GM19463 (cell line): Measurements from ENCODE around the gene ANK2.

Experiments used
- ATAC-seq: cut with Tn5 transposase; IDR thresholded peaks from one replicate; pipeline ENCODE4 v1.9.1; 2021; ENCODE audit warnings: mild to moderate bottlenecking, moderate library complexity; ENCODE audit not compliant: unreplicated experiment

ANK2 gene

DNA sequence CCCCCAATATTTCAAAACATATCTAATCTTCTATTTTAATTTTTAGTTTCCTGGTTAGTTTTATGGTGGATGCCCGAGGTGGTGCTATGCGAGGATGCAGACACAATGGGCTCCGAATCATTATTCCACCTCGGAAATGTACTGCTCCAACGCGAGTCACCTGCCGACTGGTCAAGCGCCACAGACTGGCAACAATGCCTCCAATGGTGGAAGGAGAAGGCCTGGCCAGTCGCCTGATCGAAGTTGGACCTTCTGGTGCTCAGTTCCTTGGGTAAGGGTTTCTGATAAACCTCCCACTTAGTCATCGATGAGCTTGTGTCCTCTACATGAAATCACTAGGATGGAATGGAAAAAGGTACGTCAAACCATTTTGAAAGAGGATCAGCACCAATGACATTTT, 280.7 kb downstream of the ANK2 start:
- ATAC-seq: no peak

DNA sequence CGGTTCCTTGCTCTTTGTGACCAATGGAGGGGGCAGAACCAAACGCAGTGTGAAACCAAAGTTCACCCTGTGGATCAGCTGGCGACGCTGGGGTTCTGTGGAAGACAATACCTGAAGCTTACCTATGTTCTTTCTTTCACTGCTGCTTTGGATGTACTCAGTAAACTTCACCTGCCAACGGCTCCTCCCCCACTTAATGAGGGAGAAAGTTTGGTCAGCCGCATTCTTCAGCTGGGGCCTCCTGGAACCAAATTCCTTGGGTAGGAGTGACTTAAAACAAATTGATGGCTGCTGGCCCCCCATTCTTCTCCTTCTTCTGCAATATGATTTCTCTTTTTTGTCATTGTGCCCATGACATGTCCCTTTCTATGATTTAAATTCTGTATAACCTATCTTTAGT, 282.4 kb downstream of the ANK2 start:
- ATAC-seq: no peak

DNA sequence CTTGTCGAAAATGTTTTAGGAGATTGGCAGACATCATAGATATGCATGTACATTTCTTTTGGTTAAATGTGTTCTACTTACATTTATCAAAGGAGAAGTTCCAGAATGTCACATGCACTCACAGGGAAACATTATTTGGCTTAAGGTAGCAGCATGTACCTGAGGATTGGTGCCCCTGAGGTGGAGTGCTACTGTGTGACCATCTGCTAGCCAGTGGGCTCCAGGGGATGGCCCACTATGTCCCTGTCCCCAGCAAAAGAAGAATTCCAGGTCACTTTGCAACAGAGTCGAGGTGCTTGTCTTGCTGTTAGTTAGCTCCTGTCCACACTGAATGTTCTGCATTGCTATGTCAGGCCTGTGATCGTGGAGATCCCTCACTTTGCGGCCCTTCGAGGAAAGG, 283.2 kb downstream of the ANK2 start:
- no peak for ATAC-seq

DNA sequence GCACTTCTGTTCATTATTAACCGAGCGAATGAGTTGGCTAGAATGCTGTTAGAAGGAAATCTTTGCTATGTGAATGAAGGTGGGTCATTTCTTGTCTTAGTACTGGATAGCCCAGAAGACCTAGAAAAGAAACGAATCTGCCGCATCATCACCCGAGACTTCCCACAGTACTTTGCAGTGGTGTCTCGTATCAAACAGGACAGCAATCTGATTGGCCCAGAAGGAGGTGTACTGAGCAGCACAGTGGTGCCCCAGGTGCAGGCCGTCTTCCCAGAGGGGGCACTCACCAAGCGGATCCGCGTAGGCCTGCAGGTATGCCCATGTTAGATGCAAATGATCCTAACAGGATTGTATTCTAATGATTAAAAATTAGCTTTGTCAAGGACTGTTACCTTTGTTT, 286.3 kb downstream of the ANK2 start:
- ATAC-seq: no peak

DNA sequence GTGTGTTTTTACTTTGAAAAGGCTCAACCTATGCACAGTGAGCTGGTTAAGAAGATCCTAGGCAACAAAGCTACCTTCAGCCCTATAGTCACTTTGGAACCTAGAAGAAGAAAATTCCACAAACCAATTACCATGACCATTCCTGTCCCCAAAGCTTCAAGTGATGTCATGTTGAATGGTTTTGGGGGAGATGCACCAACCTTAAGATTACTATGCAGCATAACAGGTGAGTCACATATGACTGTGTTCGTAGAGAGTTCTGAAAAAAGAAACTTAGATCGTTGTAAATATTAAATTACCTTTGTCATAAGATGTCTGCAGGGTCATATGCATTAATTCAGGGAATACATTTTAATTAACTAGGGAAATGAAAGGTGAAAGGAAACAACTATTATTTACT, 287.1 kb downstream of the ANK2 start:
- no peak for ATAC-seq

DNA sequence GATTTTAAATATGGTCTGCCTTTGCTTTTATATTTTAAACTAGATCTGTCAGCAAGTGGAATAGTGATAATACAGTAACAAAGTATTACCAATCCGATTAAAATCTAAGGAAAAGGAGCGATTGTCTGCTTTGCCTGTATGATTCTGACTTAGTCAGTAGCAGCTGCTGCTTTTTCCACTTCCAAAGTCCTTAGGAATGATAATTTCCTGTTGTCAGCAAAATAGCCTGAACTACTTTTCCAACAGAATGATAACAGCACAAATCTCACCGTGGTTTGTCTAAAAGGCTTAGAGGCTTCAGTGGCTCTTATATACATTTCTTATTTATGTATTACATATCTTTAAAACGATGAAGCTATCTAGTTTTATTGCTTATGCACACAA, 290.0 kb downstream of the ANK2 start:
- no peak for ATAC-seq

DNA sequence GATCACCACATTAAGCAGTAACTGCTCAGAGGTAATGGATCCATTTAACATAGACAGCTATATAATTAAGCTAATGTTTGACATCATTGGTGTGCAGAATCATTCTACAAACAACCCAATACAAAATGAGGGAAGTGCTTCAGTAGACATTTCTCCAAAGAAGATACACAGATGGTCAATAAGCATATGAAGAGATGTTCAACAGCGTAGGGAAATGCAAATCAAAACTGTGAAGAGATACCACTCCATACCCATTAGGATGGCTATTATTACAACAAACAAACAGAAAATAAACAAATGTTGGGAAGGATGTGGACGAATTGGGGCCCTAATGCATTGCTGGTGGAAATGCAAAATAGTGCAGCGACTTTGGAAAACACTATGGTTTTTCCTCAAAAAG, 294.6 kb downstream of the ANK2 start:
- ATAC-seq: no peak

DNA sequence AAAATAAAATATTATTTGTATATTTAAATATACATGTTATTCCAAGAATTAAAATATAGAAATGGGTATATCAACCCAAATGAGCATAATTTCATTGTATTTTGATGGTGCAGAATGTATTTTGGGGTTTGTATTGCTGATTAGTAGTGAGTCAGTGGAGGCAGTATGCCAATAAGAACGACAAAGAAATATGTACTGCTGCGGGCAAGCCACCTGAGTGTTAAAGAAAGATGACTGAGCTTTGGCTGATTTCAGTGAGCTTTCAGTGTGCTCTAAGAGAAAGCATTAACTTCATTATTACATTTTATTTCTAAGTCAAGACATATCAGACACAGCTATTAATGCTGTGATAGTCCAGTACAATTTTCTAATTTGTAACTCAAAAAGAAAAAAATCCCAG, 297.8 kb downstream of the ANK2 start:
- ATAC-seq: no peak

DNA sequence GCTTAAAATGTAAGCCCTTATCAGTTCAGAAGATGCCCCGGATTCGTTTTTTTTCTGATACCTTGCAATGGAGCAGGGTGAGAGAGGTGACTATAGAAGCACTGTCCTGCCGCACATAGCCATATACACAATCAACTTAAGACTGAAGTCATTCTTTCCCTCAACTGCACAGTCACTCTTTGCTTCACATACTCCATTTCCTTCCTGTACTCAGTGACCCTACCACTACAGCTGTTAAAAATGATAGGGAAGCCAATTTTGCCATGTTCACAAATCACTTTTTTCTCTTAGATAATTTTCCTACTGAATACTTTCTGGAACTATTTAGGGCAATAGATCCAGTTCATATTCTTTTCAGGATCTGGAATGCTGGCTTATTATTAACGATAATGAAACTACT, 300.0 kb downstream of the ANK2 start:
- peak; percentile 72 for ATAC-seq

DNA sequence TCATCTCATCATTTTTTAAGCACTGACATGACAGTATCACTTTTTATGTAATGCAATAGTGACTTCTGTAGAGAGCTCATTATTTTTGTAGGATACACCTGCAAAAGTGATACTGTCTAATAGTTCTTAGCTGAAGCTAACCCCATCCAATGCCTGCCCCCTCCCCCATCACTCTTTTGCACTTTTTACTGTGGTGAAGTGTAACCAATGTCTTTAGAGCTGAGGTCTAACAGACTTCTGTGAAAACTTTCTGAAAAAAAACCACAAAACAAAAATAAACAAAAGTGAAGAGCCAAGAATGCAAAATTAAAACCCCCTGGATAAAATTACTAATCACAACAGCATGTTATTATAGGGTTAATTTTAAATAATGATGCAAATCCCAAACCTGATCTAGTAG, 301.1 kb downstream of the ANK2 start:
- no peak for ATAC-seq

DNA sequence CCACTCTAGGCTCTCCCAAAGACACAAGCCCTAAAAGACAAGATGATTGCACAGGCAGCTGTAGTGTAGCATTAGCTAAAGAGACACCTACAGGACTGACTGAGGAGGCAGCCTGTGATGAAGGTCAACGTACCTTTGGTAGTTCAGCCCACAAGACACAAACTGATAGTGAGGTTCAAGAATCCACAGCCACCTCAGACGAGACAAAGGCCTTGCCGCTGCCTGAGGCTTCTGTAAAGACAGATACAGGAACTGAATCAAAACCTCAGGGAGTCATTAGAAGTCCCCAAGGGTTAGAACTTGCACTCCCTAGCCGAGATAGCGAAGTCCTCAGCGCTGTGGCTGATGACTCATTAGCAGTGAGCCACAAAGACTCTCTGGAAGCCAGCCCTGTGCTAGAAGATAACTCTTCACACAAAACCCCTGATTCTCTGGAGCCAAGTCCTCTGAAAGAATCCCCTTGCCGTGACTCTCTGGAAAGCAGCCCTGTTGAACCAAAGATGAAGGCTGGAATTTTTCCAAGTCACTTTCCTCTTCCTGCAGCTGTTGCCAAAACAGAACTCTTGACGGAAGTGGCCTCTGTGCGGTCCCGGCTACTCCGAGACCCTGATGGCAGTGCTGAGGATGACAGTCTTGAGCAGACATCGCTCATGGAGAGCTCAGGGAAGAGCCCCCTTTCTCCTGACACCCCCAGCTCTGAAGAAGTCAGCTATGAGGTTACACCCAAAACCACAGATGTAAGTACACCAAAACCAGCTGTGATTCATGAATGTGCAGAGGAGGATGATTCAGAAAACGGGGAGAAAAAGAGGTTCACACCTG, 306.3 kb downstream of the ANK2 start:
- ATAC-seq: peak; percentile 95

DNA sequence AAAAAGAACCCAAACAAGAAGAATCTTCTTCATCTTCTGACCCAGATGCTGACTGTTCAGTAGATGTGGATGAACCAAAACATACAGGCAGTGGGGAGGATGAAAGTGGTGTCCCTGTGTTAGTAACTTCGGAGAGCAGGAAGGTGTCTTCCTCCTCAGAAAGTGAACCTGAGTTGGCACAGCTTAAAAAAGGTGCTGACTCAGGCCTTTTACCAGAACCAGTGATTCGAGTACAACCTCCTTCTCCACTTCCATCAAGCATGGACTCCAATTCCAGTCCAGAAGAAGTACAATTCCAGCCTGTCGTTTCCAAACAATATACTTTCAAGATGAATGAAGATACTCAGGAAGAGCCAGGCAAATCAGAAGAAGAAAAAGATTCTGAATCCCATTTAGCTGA, 307.0 kb downstream of the ANK2 start:
- ATAC-seq: no peak

DNA sequence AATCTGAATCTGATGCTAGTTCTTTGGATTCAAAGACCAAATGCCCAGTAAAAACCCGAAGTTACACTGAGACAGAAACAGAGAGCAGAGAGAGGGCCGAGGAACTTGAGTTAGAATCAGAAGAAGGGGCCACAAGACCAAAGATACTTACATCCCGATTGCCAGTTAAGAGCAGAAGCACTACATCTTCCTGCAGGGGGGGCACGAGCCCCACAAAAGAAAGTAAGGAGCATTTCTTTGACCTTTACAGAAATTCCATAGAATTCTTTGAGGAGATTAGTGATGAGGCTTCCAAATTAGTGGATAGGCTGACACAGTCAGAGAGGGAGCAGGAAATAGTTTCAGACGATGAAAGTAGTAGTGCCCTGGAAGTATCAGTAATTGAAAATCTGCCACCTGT, 309.3 kb downstream of the ANK2 start:
- no peak for ATAC-seq

DNA sequence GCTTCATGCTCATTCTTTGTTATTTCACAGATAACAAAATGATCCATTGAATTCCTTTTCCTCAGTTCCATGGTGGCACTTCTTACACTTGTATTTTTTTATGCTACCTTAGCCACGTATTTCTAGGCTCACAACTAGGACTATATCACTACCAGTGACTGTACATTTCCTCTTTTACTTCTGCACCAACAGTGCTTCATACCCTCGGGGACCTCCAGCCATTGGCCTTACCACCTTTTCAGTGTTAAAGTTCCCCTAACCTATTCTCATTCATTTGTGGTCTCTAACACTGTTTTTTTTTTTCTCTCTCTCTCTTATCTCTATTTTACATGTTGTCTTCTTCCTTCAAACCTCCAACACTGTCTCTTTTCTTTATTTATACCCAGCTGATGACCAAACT, 315.9 kb downstream of the ANK2 start:
- no peak for ATAC-seq

DNA sequence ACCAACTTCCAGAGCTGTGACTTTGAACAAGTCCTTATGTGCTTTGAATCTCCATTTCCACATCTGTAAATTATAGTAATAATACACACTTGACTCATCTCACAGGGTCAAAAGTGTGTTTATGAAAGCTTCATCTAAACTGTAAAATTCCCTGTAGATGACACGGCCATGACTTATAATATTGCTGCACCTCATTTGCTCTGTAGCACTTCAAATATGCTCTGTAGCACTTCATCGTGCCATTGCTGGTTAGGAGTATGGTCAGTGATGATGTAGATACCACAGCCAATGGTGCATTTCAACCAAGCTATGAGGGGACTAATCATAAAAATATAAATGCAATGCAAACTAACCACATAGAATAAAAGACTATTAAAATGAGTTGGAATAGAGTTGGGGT, 318.6 kb downstream of the ANK2 start:
- ATAC-seq: no peak

DNA sequence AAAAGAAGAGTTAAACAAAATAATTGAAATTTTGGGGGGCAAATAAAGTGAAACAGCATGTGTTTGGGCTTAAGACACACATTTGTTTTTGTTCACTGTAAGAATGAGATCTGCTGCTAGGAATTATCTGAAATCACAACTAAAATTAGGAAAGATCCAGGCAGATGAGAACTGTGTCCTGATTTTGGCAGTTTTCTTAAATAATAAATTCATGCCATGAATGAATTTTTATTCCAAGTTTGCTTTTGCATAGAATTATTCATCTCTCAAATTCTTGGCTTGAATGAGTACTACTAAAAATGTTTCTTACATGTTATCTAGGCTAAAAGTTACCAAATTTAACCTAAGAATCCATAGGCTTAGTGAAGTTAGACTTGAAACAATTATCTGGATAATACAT, 321.7 kb downstream of the ANK2 start:
- no peak for ATAC-seq

DNA sequence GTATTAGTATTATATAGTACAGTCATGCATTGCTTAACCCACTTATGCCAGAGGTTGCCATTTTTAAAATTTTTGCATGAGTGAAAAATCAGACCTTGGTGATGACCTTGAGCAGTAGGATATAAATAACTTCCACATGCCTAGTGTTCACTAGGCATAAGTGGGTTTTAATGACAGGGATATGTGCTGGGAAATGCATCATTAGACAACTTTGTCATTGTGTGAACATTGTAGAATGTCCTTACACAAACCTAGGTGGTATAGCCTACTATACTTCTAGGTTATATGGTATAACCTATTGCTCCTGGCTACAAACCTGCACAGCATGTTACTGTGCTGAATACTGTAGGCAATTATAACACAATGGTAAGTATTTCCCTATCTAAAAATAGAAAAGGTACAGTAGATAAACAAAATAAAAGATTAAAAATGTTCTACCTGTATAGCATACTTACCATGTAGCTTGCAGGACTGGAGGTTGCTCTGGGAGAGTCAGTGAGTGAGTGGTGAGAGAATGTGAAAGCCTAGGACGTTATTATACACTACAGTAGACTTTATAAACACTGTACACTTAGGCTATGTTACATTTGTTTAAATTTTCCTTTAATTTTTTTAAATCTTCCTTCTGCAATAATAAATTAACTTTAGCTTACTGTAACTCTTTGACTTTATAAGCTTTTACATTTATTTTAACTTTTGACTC, 326.7 kb downstream of the ANK2 start:
- no peak for ATAC-seq

DNA sequence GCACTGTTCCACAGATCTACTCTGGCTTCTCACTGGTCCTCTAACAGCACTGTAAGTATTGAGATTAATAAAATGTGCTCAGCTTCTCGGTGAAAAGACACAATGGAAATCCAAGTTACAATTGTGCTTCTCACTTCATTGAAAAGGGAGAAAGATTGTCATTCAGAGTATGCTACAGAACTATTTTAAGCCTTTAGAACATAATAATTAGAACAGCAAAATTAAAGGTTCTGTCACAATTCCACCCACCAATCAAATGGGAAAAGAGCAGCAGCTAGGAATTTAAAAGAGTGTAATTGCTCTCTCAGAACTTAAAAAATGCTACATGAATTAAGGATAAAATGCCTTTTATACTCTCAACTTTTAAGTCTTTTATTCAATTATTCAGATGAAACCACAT, 329.4 kb downstream of the ANK2 start:
- no peak for ATAC-seq

DNA sequence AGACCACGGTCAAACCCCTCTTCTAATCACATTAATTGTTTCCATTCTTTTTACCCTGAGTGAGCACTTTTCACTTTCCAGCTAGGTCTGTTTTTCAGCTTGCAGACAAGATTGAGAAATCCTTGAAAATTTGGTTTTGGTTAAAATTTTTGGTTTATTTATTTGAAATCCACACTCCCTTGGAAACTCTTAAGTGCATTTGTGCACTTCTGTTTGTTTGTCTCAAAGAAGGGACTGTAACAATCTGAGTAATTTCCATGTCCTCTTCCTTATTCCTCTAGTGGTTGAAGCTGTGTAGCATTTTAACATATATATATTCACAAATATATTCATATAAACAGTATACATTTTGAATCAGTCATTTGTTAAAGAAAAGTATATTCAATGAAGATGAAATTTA, 333.3 kb downstream of the ANK2 start:
- ATAC-seq: no peak

DNA sequence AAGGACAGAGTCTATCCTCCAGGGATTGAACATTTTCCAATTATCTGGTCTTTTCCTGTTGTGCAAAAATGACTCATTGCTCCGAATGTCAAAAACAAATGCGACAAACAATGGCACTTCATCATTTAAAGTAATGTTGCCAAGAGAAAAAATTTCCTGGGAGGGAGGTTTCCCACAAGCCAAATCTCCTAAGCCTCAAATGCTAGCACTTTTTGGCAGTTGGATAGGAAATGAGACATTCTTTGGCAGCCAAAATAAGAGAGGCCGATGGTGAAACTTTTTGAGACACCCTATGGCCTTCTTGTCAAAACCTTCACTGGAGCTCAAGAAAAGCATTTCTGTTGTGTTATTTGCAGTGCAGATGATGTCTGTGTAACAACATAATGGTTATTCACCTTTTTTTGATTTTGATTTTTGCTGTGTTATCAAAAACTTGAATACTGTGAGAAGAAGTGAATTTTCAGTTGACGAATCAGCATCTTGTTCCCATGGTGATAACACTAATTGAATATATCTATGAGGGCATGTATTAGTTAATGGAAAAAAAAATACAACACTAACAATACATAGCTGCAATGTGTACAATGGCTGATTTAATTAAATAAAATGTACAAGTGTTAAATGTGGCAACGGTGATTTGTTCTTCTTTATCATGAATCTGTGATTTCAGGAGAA, 333.8 kb downstream of the ANK2 start:
- no peak for ATAC-seq

DNA sequence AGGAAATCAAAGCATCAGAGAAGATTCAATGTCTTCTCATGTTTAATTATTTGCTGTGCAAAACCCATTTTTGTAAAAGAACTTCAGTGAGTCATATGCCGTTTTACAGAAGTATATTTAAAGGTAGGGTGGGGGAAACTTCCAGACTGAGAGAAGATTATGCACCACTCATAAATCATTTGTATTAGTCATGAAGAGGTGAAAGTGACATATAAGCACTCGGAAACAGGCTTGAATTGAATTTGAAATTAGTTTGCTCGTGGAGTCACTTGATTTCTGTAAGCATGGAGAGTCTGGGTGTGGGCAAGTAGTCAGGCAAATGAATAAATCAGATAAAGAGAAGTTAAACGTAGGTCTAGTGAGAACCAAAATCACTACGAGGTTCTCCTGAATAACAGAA, 335.1 kb downstream of the ANK2 start:
- ATAC-seq: no peak

DNA sequence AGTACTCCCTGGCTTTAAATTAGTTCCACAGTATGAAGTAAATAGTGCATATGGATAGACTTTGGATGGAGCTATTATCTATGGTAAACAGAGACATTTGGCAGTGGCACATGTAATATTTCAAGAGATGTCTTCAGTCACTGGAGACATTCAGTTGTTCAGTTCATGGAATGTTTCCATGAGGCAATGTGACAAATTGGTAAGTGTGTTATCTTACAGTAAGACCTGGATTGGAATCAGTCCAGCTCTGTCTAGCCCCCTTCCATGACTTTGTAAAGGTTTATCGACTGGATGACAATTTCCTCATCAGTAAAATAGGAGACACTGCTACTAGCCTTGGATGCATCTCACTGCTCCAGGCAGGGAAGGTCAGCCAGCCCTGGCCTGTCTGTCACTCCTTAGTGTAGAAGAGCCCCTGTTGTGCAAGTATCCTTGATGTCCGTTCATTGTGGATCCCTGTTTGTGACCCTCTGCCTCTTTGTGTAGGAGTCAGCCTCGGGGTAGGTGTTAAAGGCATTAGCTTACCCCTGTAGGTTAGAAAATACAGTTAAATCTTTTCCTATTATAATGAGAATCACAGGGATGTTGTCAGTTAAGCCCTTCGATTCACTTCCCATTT, 335.9 kb downstream of the ANK2 start:
- no peak for ATAC-seq
